ENCODE measurements around the gene LRRC40. TPM values are rescaled to one million over a fixed set of nuclear protein-coding genes. Genes with fewer than 3 reads are reported as not detected.

Gene LRRC40
- total and polyA plus RNA-seq, 9 of the 15 experiments (the other 6 are each of a cell fraction or from before 2014, with no cell fraction given): 16.1 to 36.2 (median 30.9) TPM

DNA sequence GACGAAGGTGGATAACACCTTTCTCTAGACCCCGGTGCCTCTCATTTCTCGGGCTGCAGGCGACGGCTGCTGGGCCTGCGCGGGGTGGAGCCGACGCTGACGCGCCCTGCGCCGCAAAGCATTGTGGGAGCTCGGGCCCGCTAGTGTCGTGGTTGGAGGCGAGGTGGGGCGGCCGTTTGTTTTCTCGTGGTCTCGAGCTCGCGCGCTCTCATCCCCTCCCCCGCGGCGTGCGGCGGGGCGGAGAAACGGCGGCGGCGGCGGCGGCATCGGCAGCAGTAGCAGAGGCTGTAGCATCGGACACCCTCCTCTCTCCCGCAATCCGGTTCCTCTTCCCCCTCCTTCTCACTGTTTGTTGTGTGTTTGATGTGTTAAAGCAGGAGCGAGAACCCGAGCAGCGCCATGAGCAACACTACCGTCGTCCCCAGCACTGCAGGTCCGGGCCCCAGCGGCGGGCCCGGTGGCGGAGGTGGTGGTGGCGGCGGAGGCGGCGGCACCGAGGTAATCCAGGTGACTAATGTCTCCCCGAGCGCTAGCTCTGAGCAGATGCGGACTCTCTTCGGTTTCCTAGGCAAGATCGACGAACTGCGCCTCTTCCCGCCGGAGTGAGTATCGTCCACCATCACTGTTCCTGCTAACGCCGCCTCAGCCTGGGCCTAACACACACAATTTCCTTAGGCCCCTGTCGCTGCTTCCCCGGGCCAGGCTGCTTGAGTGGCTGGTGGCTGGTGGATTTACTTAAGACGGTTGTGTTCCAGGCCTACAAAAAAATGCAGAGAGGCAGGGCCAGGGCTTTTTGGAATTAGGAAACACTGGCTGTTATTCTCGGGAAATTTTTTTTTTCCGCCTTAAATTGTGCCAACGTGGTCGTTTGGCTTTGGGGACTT, 16.1 kb upstream of the LRRC40 start, which contains the start of gene SRSF11 (continued):
- TF ChIP-seq, protein P1, sequence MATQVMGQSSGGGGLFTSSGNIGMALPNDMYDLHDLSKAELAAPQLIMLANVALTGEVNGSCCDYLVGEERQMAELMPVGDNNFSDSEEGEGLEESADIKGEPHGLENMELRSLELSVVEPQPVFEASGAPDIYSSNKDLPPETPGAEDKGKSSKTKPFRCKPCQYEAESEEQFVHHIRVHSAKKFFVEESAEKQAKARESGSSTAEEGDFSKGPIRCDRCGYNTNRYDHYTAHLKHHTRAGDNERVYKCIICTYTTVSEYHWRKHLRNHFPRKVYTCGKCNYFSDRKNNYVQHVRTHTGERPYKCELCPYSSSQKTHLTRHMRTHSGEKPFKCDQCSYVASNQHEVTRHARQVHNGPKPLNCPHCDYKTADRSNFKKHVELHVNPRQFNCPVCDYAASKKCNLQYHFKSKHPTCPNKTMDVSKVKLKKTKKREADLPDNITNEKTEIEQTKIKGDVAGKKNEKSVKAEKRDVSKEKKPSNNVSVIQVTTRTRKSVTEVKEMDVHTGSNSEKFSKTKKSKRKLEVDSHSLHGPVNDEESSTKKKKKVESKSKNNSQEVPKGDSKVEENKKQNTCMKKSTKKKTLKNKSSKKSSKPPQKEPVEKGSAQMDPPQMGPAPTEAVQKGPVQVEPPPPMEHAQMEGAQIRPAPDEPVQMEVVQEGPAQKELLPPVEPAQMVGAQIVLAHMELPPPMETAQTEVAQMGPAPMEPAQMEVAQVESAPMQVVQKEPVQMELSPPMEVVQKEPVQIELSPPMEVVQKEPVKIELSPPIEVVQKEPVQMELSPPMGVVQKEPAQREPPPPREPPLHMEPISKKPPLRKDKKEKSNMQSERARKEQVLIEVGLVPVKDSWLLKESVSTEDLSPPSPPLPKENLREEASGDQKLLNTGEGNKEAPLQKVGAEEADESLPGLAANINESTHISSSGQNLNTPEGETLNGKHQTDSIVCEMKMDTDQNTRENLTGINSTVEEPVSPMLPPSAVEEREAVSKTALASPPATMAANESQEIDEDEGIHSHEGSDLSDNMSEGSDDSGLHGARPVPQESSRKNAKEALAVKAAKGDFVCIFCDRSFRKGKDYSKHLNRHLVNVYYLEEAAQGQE (IDR thresholded peaks at IDR 0.05; ENCODE audit: borderline replicate concordance): no peak
- TF ChIP-seq, protein P1 (CRISPR knock-in tag; IDR thresholded peaks at IDR 0.05; ENCODE audit: low read depth): no peak
- TF ChIP-seq TFE3 (CRISPR knock-in tag; IDR thresholded peaks at IDR 0.05) (no peak), PHF20 (IDR thresholded peaks at IDR 0.05; ENCODE audit: partially characterized antibody) (peak; percentile 69), SMARCA4 (IDR thresholded peaks at IDR 0.05) (no peak), DPF2 (IDR thresholded peaks at IDR 0.05) (no peak), FOXK1 (CRISPR knock-in tag; IDR thresholded peaks at IDR 0.05; ENCODE audit: borderline replicate concordance) (no peak), KAT2B (IDR thresholded peaks at IDR 0.05; ENCODE audit: low read depth, low read length) (no peak), MEIS2 (IDR thresholded peaks at IDR 0.05; ENCODE audit: partially characterized antibody) (peak; percentile 79), ZBTB49 (CRISPR knock-in tag; IDR thresholded peaks at IDR 0.05; ENCODE audit: borderline replicate concordance) (no peak), PTBP1 (IDR thresholded peaks at IDR 0.05; ENCODE audit: low read depth, low read length) (no peak), RAD21 (CRISPR knock-in tag; conservative IDR thresholded peaks at IDR 0.05 in 1 of 2, IDR thresholded peaks at IDR 0.05 in 1 of 2) (no peak), KAT8 (IDR thresholded peaks at IDR 0.05; ENCODE audit: low read depth) (no peak), RAD51 (IDR thresholded peaks at IDR 0.05; ENCODE audit: borderline replicate concordance, low read depth) (no peak), ZNF197 (CRISPR knock-in tag; IDR thresholded peaks at IDR 0.05; ENCODE audit: low read depth) (no peak; the same call in 1 of the 2 replicates)
